GM19397 (cell line): Measurements from ENCODE around the gene WRAP73.
A peak's percentile ranks its signal among the peaks of the same experiment; 100 is the strongest.
"Not testable (repeated sequence)": the region's sequence is repeated elsewhere in the genome, so short reads cannot be mapped to it uniquely, and the experiment has no call there.

Experiments used
- ATAC-seq: cut with Tn5 transposase; IDR thresholded peaks from one replicate; pipeline ENCODE4 v1.9.1; 2021; ENCODE audit warnings: mild to moderate bottlenecking, moderate library complexity; ENCODE audit not compliant: unreplicated experiment

WRAP73 gene

DNA sequence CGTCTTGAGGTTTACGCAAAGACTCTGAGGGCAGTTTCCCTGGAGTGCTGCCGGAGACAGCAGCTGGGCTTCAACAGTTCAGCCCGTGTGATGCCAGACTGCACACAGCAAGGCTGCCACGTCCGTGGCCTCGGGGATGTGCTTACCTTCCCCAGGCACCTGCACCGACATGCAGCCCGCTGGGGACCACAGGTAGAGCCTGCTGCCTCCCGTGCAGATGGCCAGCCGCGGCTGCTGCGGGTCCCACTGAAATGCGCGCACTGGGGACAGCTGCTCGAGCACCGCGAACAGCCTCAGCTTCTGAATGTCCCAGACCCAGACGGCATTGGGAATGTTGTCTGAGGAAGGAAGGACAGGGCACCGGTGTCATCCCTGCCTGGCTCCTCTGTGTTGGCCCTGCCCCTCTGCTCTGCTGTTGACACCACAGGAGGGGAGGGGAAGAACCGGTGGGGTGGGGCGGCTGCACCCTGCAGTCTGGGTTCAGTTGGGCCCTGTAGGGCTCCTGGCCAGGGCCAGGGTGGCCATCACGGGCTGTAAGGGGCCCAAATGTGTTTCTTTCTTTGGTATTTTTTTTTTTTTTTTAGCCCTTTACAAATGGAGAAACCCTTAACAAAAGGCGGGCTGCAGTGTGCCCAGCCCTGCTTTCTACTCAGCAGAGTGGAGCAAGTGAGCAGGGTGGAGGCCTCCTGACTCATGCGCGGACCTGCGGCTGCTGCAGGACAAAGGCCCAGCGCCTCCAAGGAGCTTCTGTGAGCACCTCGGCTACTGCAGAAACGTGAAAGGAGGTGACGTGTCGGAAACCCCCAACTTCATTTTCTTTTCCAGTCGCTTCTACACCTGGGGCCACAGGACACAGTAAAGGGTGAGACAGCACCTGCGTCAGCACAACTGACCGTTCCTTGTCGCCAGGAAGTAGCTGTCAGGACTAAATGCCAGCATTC lies 18.3 kb downstream of the WRAP73 start:
- no peak for ATAC-seq

- no peak for ATAC-seq
These were observed 19.0 kb downstream of the WRAP73 start for GRCh38 chr1:3630914-3631313.

GRCh38 chr1:3630161-3630611 lies 19.7 kb downstream of the WRAP73 start:
- no peak for ATAC-seq

DNA sequence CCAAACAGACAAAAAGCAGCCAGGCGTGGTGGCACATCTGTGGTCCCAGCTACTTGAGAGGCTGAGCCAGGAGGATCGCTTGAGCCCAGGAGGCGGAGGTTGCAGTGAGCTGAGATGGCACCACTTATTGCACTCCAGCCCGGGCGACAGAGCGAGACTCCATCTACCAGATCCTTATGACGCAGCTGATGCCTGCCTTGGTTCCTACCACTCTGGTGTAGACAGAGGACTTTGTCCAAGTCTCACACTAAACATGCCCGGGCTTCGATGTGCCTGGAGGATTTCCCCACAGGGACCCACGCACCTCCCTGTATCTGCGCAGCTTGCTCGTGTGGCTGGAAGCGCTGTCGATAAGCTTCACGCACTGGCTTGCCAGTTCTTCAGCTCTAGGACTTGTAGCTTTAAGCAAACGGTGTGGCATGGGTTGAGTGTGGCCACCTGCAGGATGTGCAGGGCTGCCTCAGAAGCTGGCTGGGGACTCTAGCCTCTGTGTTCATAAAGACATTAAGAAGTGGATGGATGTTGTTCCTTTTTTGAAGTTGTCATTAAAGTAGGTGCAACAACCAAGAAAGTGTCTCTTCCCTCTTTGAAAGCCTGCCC lies 20.2 kb downstream of the WRAP73 start:
- ATAC-seq = no peak

DNA sequence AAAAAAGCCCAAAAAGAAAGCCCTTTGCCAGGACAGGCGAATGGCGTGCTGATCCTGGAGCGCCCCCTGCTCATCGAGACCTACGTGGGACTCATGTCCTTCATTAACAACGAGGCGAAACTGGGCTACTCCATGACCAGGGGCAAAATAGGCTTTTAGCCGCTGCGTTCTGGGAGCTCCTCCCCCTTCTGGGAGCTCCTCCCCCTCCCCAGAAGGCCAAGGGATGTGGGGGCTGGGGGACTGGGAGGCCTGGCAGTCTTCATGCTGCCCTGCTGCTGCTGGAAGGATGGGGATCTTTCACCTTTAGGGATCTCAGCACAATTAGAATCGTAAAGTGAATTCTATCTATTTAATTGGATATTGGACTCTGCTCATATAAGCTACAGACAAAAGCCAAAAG lies 21.5 kb downstream of the WRAP73 start:
- ATAC-seq = no peak

DNA sequence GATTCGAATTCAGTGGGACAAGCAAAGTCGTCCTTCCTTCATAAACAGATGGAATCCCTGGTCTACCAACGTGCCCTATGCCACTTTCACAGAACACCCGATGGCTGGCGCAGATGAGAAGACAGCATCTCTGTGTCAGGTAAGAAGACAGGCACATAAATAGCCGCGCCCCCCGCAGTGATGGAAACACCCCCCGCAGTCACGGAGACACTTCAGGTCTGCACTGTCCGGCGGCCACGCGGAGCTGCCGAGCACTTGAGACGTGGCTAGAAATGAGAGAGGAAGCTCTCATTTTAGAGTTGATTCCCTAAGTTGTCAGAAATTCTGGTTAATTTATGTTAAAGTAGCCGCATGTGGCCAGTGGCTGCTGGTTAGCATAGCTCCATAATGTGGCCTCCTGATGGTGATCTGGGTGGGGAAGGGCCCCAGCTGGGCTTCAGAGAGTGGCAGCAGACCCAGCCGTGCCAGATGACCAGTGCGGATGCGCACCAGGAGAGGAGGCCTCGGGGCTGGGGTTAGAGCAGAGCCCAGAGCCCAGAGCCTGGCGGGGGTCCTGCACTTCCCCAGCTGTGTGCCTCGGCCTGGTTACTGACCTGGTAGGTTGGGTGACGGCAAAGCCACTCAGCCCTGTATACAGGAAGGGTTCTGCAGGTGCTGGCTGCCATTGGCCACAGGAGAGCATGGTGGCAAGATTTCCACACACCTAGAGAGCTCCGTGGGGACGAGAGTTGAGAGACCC lies 22.2 kb downstream of the WRAP73 start:
- no peak for ATAC-seq

- ATAC-seq = no peak
These were observed 23.9 kb downstream of the WRAP73 start for GRCh38 chr1:3626025-3626424.

DNA sequence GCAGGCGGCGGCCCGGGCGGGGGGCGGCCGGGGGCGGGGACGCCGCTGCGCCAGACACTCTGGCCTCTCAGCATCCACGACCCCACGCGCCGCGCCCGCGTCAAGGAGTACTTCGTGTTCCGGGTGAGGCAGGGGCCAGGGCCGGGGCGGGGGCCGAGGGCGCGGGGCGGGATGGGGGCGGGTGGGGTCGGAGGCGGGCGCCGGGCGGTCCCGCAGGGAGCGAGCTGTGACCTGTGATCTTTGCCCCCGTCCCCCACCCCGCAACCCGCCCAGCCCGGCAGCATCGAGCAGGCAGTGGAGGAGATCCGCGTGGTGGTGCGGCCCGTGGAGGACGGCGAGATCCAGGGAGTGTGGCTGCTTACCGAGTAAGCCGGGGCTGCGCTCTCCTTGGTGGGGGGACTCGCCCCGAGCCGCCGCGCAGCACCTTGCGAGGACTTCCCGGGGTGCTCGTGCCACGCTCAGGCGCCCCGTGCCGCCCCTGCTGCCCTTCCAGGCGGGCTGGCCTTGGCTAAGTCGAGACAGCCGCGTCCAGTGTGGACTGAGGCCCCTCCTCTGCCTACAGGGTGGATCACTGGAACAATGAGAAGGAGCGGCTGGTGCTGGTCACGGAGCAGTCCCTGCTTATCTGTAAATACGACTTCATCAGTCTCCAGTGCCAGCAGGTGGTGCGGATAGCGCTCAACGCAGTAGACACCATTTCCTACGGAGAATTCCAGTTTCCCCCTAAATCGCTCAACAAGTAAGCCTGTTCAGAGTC lies 24.6 kb downstream of the WRAP73 start:
- peak; percentile 12 for ATAC-seq

- ATAC-seq = peak; percentile 90
These were observed 25.4 kb downstream of the WRAP73 start, which contains the start of gene TPRG1L for GRCh38 chr1:3624200-3625136. TPRG1L (plus strand) TSS chr1:3625015; CDS start chr1:3625073, 58 bp downstream.

- no peak for ATAC-seq
These were observed 26.3 kb downstream of the WRAP73 start for GRCh38 chr1:3623441-3624199.

DNA sequence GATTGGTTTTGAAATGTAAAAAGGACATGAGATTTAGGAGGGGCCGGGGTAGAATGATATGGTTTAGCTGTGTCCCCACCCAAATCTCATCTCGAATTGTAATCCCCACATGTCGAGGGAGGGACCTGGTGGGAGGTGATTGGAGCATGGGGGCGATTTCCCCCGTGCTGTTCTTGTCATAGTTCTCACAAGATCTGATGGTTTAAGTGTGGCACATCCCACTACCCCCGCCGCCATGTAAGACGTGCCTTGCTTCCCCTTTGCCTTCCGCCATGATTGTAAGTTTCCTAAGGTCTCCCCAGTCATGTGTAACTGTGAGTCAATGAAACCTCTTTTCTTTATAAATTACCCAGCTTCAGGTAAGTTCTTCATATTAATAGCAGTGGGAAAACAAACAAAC lies 27.8 kb downstream of the WRAP73 start:
- ATAC-seq = not testable (repeated sequence)

- ATAC-seq = not testable (repeated sequence)
These were observed 28.7 kb downstream of the WRAP73 start for GRCh38 chr1:3621151-3621671.

GRCh38 chr1:3620708-3621107 lies 29.2 kb downstream of the WRAP73 start:
- no peak for ATAC-seq

- ATAC-seq = no peak
These were observed 30.8 kb downstream of the WRAP73 start for GRCh38 chr1:3618881-3619671.

GRCh38 chr1:3618531-3618880 lies 31.4 kb downstream of the WRAP73 start:
- ATAC-seq = no peak

- no peak for ATAC-seq
These were observed 32.0 kb downstream of the WRAP73 start for GRCh38 chr1:3617806-3618345.

DNA sequence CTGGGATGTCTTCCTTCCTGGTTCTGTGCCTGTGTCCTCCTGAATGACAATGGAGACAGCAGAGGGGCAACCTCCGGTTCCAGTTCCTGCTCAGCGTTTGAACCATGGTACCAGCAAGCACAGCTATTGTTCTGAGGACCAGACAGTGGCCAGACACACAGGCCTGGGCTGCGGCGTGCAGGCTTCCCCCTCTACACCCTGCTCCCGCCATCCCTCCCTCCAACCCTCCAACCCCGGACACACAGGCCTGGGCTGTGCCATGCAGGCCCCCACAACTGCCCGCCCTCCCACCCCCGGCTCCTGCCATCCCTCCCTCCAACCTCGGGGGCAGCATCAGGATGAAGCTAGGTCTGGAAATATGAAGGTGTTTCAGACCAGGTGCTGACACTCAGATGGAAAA lies 33.0 kb downstream of the WRAP73 start:
- ATAC-seq = no peak
